Activated B cell treated with CpG ODN at 0.5 μM for 24 hours (primary cell): ENCODE measurements around the gene TSPOAP1. TPM values are rescaled to one million over a fixed set of nuclear protein-coding genes. Genes with fewer than 3 reads are reported as not detected.
A peak's percentile ranks its signal among the peaks of the same experiment; 100 is the strongest.

Experiments used
- ATAC-seq: fragments of 200-7000 bp; cut with Tn5 transposase; one replicate; pipeline ENCODE4 v1.10.0; 2021; ENCODE audit warnings: low read depth, mild to moderate bottlenecking, moderate library complexity
- CTCF ChIA-PET: fragments of 350-600 bp; sonication (Branson Sonifier 250); formaldehyde crosslinking; loops from one replicate; lab custom pipeline; 2021; ENCODE audit warnings: antibody characterized with exemption; lab: Charles Lee
- POLR2A ChIA-PET: fragments of 350-600 bp; sonication (Branson Sonifier 250); formaldehyde crosslinking; loops from one replicate; lab custom pipeline; 2021; ENCODE audit warnings: antibody characterized with exemption; lab: Charles Lee
- DNase-seq: peaks from one replicate; pipeline ENCODE4 v3.0.0; 2022
- H3K27ac Mint-ChIP-seq: one replicate; pipeline ENCODE4 v1.8.0; 2020; ENCODE audit warnings: mixed read lengths
- H3K27me3 Mint-ChIP-seq: one replicate; pipeline ENCODE4 v1.8.0; 2021; ENCODE audit warnings: mixed read lengths
- H3K36me3 Mint-ChIP-seq: one replicate; pipeline ENCODE4 v1.8.0; 2021; ENCODE audit warnings: low read depth, mixed read lengths
- H3K4me1 Mint-ChIP-seq: one replicate; pipeline ENCODE4 v1.8.0; 2021; ENCODE audit warnings: mixed read lengths
- H3K4me3 Mint-ChIP-seq: one replicate; pipeline ENCODE4 v1.8.0; 2020; ENCODE audit warnings: mild to moderate bottlenecking, mixed read lengths
- H3K9me3 Mint-ChIP-seq: one replicate; pipeline ENCODE4 v1.8.0; 2020; ENCODE audit warnings: mixed read lengths
- CTCF ChIP-seq: fragments of 200-600 bp; IDR thresholded peaks from one replicate; pipeline ENCODE4 v1.8.0; 2022; ENCODE audit warnings: antibody characterized with exemption, mild to moderate bottlenecking
- intact Hi-C: fragments of 100-400 bp; cut with micrococcal nuclease; formaldehyde crosslinking; loops from one replicate; pipeline ENCODE4 v1.15.1; 2024
- total RNA-seq: library from RNA; stranded (reverse); gene quantifications from 2 replicates; pipeline ENCODE4 v1.2.3, GENCODE V29; 2022

Gene TSPOAP1
- total RNA-seq, 1 donor from 2014 or later = 22.5 TPM

- no peak for DNase-seq
- Mint-ChIP-seq H3K4me3 (peak overlapping the region; percentile 61), H3K36me3 (peaks cover 14% of the 10 kb centered on the region), H3K4me1 (peaks cover 52% of the 10 kb centered on the region), H3K27me3 (peaks cover 2% of the 10 kb centered on the region), H3K27ac (peak overlapping the region; percentile 73), H3K9me3 (no peaks in the 10 kb centered on the region)
- ATAC-seq = peak; percentile 1
- ChIA-PET POLR2A (interaction anchor here (0.6 to 27.9 kb wide), 6 partner anchors 8 to 158 kb away, joined by 3 to 3007 read pairs (median 96); partner anchors contain the start of genes RNF43 and SUPT4H1), CTCF (interaction anchor here (0.8 to 4.0 kb wide), 3 partner anchors 7 to 92 kb away, joined by 5 to 46 read pairs (median 16); partner anchors contain the start of gene RNF43)
- intact Hi-C loops = no loop called here
- no peak for TF ChIP-seq CTCF
Observed at GRCh38 chr17:58324409-58325288, 3.9 kb downstream of the TSPOAP1 start.

GRCh38 chr17:58324056-58324408 is 4.6 kb downstream of the TSPOAP1 start:
- no peak overlapping the region for H3K27ac Mint-ChIP-seq
- H3K9me3 Mint-ChIP-seq = no peaks in the 10 kb centered on the region
- H3K36me3 Mint-ChIP-seq = peaks cover 8% of the 10 kb centered on the region
- POLR2A ChIA-PET = interaction anchor here (3.3 to 27.9 kb wide), 4 partner anchors 7 to 93 kb away, joined by 12 to 3007 read pairs (median 174); partner anchors contain the start of genes RNF43 and SUPT4H1
- DNase-seq (no peak), ATAC-seq (no peak)
- peak overlapping the region; percentile 28 for H3K4me3 Mint-ChIP-seq
- peaks cover 46% of the 10 kb centered on the region for H3K4me1 Mint-ChIP-seq
- no peak for TF ChIP-seq CTCF
- intact Hi-C loops = no loop called here
- peaks cover 2% of the 10 kb centered on the region for H3K27me3 Mint-ChIP-seq
- CTCF ChIA-PET = interaction anchor here (0.8 to 3.7 kb wide), 2 partner anchors 20 to 93 kb away, joined by 5 to 16 read pairs; partner anchors contain the start of gene RNF43

- ChIA-PET POLR2A (interaction anchor here (0.6 to 27.9 kb wide), 5 partner anchors 16 to 308 kb away, joined by 3 to 3007 read pairs (median 12); partner anchors contain the start of genes RNF43 and SUPT4H1), CTCF (interaction anchor here (1.6 to 3.7 kb wide), 3 partner anchors 21 to 93 kb away, joined by 5 to 16 read pairs (median 16); partner anchors contain the start of genes RNF43 and SUPT4H1)
- no peaks in the 10 kb centered on the region for H3K9me3 Mint-ChIP-seq
- H3K36me3 Mint-ChIP-seq = peaks cover 4% of the 10 kb centered on the region
- TF ChIP-seq CTCF = no peak
- ATAC-seq (no peak), DNase-seq (no peak)
- peak overlapping the region; percentile 28 for H3K4me3 Mint-ChIP-seq
- H3K27me3 Mint-ChIP-seq = peaks cover 2% of the 10 kb centered on the region
- no peak overlapping the region for H3K27ac Mint-ChIP-seq
- intact Hi-C loops = no loop called here
- peaks cover 42% of the 10 kb centered on the region for H3K4me1 Mint-ChIP-seq
Observed at GRCh38 chr17:58323366-58324055, 5.1 kb downstream of the TSPOAP1 start.

- DNase-seq (no peak), ATAC-seq (no peak)
- Mint-ChIP-seq H3K36me3 (no peaks in the 10 kb centered on the region), H3K4me1 (peaks cover 40% of the 10 kb centered on the region), H3K9me3 (no peaks in the 10 kb centered on the region), H3K4me3 (no peak overlapping the region), H3K27me3 (peaks cover 2% of the 10 kb centered on the region), H3K27ac (peak overlapping the region; percentile 64)
- ChIA-PET POLR2A (interaction anchor here (0.6 to 27.9 kb wide), 6 partner anchors 17 to 309 kb away, joined by 3 to 3007 read pairs (median 8); partner anchors contain the start of genes RNF43 and SUPT4H1), CTCF (interaction anchor here (1.6 to 3.7 kb wide), 3 partner anchors 22 to 94 kb away, joined by 5 to 16 read pairs (median 16); partner anchors contain the start of genes RNF43 and SUPT4H1)
- TF ChIP-seq CTCF = no peak
- intact Hi-C loops = no loop called here
Observed at GRCh38 chr17:58322581-58323185, 5.9 kb downstream of the TSPOAP1 start.
